Urinary bladder (tissue), 4 donors: ENCODE measurements around the gene CRYGN. TPM values are rescaled to one million over a fixed set of nuclear protein-coding genes. Genes with fewer than 3 reads are reported as not detected.

Experiments
- DNase-seq: peaks from one replicate; pipeline ENCODE4 v3.0.0-alpha.2; 2015; ENCODE audit errors: extremely low spot score
- H3K27ac ChIP-seq: one replicate; pipeline ENCODE4 v1.5.1; 2013; ENCODE audit warnings: low read depth, mild to moderate bottlenecking, moderate library complexity
- H3K36me3 ChIP-seq: one replicate; pipeline ENCODE4 v1.6.1; 2013; ENCODE audit warnings: mild to moderate bottlenecking, moderate library complexity; ENCODE audit not compliant: insufficient read depth
- H3K4me1 ChIP-seq: one replicate; pipeline ENCODE4 v1.6.1; 2013; ENCODE audit warnings: mild to moderate bottlenecking, moderate library complexity; ENCODE audit not compliant: insufficient read depth
- H3K4me3 ChIP-seq: one replicate; pipeline ENCODE4 v1.5.1; 2013; ENCODE audit warnings: low read depth, low read length
- WGBS: extraction: QIAGEN DNeasy Blood & Tissue Kit; methylation state at CpG from one replicate; pipeline ENCODE4 v1.1.7; 2013; 5-methylcytosine and 5-hydroxymethylcytosine counted together
- polyA plus RNA-seq: library from polyadenylated mRNA; stranded (reverse); fragments of 200-250 nt; gene quantifications from one replicate; pipeline ENCODE4 v1.2.3, GENCODE V29; 2013
- total RNA-seq: library from RNA; depleted of rRNA; stranded (reverse); fragments of >200 nt; gene quantifications from one replicate; pipeline ENCODE4 v1.2.3, GENCODE V29; 2014
- donor health status: healthy with polysubstance abuse.
- donor health status: healthy.

The CRYGN gene
- total and polyA plus RNA-seq, 2 donors: 0.16 to 0.67 TPM

DNA sequence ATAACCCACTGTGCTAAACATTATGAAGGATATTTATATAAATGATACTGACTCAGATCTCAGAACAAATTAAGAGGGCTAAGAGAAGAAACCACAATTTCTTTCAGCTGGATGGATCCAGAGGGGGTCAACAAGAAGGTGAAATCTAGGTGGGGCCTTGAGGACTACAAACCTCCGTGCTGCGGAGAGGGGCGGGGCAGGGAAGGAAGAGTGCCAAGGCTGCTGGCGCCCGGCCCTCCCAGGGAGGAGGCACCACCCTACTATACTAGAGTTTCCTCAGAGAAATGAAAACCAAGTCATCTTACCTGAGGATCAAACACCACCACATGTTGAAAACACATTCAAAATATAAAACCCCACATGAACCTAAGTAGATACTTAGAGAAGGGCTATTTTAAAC lies 29.3 kb upstream of the CRYGN start:
- no peak for DNase-seq
- Histone ChIP-seq H3K4me1 (peaks cover 2% of the 10 kb centered on the region), H3K4me3 (no peak overlapping the region), H3K36me3 (peaks cover 3% of the 10 kb centered on the region), H3K27ac (no peak overlapping the region)
- 65% methylated on average over 5 of the region's 5 CpGs for WGBS

DNA sequence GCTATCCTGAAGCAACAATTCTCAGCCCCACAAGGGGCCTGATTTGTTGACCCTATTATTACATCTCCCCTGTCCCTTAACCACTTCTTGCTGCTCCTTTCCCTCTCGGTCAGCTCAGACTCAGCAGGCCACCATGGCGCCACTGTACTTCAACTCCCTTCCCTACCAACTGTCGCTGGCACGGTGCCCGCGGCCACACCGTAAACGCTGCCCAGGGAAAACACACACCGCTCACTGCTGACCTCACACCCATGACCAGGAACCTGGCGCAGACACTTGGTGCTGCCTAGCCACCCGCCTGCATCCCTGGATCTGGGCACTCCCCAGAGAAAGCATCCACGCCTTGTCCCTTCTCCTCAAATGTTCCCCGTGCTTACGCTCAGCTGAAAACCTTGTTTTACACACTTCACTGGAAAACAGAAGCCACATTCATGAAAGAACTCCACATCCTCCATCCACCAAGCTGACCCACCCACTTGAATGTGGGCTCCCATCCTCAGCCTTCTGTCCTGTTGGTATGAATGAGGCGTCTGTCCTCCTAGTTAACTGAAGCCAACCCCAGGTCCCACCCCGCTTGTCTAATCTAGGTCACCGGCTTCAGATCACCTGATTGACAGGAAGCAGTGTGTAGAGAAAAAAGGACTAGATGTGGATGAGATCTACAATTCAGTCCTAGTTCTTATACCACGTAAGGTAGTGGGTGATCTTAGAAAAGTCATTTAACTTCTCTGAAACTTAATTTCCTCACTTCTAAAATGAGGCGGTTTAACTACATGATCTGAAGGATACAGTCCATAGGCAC lies 28.5 kb upstream of the CRYGN start:
- no peak overlapping the region for H3K27ac ChIP-seq
- peaks cover 2% of the 10 kb centered on the region for H3K4me1 ChIP-seq
- H3K36me3 ChIP-seq: peaks cover 3% of the 10 kb centered on the region
- no peak overlapping the region for H3K4me3 ChIP-seq
- WGBS: 90% methylated on average over 19 of the region's 19 CpGs
- DNase-seq: no peak

DNA sequence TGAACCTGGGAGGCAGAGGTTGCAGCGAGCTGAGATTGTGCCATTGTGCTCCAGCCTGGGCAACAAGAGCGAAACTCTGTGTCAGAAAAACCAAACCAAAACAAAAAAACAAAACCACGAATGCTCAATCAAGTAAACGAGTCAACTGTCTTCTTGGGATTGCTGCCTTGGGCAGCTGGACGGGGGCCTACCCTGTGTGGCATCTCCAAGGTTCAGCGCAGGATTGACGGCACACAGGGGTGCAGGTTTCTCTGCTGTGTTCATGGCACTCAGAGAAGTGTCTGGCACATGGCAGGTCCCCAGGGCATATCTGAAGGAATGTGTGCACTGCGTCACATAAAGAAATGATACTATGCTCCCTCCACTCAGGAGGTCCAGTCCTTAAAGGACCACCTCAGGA lies 25.2 kb upstream of the CRYGN start:
- Histone ChIP-seq H3K4me1 (peaks cover 2% of the 10 kb centered on the region), H3K4me3 (no peak overlapping the region), H3K36me3 (peaks cover 3% of the 10 kb centered on the region), H3K27ac (no peak overlapping the region)
- no peak for DNase-seq
- WGBS: 96% methylated on average over 8 of the region's 8 CpGs

DNA sequence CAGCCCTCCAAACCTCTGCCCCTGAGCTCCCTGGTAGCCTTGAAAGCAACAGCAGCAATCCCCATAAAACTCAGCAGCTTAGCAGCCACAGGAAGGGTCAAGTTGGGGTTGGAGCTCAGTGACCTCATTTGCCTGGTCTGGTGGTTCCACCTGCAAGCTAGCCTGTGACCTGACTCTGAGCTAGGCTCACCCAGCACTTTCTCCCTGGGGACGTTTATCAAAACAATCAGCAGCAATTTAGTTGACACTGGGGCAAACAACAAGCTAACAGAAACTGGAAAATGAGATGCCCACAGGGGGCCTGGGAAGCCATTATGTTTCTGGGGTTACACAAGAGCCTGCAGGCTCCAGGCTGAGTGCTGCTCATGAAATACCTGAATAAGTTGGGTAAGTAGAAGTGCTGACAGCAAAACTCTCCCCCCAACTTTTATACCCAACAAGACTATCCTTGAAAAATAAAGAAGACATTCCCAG lies 22.4 kb upstream of the CRYGN start:
- Histone ChIP-seq H3K36me3 (peaks cover 3% of the 10 kb centered on the region), H3K4me3 (no peak overlapping the region), H3K27ac (no peak overlapping the region), H3K4me1 (no peaks in the 10 kb centered on the region)
- DNase-seq: no peak
- 73% methylated on average over 1 of the region's 1 CpG for WGBS

DNA sequence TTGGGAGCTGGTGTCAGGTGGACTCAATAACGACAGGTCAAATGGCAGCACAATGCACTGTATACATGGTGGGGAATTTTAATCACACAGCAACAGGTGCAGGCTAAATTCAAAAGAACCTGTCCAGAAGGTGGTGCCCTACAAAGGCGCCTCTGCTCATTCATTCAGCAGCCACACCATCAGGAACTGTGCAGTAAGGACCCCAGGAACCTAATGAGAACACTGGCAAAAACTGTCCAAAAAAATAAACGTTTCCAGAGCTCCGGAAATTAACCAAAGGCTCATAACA lies 21.9 kb upstream of the CRYGN start:
- H3K27ac ChIP-seq: no peak overlapping the region
- H3K4me1 ChIP-seq: no peaks in the 10 kb centered on the region
- H3K36me3 ChIP-seq: peaks cover 3% of the 10 kb centered on the region
- no peak for DNase-seq
- WGBS: 66% methylated on average over 4 of the region's 4 CpGs
- no peak overlapping the region for H3K4me3 ChIP-seq

DNA sequence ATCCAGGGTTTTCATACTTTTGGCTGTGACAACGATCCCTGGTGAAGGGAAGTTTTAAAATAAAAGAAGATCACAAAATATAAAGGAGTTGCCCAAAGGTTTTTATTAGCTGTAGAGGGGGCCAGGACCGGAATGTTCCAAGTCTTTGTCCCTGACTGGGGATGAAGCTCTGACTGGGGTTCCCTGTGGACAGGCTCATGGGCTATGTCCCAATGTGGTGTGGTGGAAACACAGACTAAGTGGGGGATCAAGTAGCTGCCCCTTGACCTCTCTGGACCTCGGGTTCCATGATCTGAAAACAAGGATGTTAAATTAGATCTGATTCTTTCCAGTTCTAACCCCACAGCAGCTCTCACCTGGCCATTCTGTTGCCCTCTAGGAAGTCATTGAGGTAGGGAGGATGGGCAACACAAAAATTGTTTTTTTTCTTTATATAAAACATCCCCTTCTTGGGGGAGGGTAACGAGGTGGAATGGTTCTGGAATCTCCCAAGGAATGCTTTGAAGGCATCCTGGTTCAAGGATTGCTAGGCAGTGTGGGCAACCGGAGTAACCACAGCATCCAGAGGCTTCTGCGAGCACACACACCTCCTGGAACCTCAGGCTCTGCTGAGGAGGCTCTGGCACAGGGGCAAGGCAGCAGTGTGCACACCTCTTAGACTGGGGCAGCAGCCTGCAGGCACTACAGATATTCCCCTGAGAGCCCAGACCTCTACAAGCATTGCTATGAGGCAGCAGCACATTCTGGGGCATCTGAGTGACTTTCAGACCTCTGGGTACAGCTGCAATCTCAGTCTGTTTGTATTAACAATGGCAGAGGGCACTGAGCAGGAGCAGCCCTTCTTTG lies 21.4 kb upstream of the CRYGN start:
- Histone ChIP-seq H3K4me3 (no peak overlapping the region), H3K4me1 (no peaks in the 10 kb centered on the region), H3K27ac (no peak overlapping the region), H3K36me3 (peaks cover 2% of the 10 kb centered on the region)
- whole genome bisulfite sequencing: 73% methylated on average over 6 of the region's 6 CpGs
- DNase-seq: no peak

DNA sequence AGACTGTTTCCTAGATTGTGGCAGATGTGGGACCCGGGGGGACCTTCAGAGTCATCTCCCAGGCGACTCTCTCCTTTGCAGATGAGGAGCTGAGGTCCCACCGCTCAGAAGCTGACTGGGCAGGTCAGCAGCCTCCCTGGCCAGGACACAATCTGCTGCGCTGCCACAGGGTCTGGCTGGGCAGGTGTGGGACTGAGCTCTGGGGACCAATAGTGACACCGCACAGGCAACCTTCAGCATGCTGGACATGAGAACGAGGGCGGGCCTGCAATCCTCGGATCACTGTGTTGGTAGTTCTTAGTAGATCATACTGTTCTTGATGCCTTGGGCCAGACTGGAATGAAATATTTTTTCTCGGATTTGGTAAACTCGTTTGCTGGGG lies 20.5 kb upstream of the CRYGN start:
- no peak overlapping the region for H3K4me3 ChIP-seq
- WGBS: 39% methylated on average over 10 of the region's 10 CpGs
- no peak for DNase-seq

DNA sequence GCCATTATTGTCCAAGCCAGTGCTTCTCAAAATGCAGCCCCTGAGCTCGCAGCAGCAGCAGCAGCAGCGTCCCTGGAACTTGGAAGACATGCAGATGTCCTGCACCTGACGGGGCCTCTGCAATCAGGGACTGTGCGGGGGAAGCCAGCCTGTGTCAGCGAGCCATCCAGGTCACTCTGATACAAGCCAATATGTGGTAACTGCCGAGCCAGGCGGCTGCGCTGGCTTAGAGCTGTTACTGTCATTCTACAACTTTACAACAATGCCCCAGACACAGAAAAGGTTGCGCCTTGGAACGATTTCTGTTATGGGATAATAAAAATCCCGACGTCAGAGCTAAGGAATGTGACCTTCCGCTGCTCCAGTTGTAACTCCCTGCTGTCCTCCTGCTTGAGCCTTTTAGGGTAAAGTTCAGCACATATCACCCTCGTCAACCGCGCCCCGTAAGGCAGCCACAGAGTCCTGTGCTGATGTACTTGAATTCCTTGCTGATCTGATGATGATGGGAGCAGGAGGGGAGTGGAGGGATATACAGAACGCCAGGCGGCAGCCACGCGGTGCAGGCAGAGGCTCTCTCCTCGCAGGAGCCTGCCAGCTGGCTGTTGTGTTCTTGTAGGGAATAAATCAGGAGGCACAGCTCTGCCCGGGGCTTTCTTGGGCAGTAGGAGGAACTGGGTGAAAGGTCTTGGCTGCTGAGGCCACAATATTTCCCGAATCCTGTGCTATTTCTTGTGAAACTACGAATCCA lies 20.0 kb upstream of the CRYGN start:
- peak; percentile 72 for DNase-seq
- Histone ChIP-seq H3K4me3 (no peak overlapping the region), H3K27ac (peak overlapping the region; percentile 62), H3K36me3 (no peaks in the 10 kb centered on the region), H3K4me1 (no peaks in the 10 kb centered on the region)
- WGBS: 6% methylated on average over 25 of the region's 25 CpGs

More for the DNA sequence above, 20.5 kb upstream of the CRYGN start:
- H3K36me3 ChIP-seq: peaks cover 2% of the 10 kb centered on the region
- no peaks in the 10 kb centered on the region for H3K4me1 ChIP-seq
- H3K27ac ChIP-seq: peak overlapping the region; percentile 62

DNA sequence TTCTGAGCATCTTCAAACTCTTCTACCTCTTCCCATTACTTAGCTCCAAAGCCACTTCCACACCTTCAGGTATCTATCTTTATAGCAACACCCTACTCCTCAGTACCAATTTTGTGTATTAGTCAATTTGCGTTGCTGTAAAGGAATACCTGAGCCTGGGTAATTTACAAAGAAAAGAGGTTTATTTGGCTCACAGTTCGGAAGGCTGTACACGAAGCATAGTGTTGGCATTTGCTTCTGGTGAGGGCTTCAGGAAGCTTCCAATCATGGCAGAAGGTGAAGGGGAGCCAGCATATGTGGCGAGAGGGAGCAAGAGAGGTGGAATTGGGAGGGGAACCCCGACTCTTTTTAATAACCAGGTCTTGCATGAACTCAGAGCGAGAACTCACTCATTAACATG lies 17.6 kb upstream of the CRYGN start:
- DNase-seq: no peak
- H3K4me1 ChIP-seq: no peaks in the 10 kb centered on the region
- H3K27ac ChIP-seq: no peak overlapping the region
- 97% methylated on average over 6 of the region's 6 CpGs for WGBS
- H3K4me3 ChIP-seq: no peak overlapping the region
- H3K36me3 ChIP-seq: no peaks in the 10 kb centered on the region

DNA sequence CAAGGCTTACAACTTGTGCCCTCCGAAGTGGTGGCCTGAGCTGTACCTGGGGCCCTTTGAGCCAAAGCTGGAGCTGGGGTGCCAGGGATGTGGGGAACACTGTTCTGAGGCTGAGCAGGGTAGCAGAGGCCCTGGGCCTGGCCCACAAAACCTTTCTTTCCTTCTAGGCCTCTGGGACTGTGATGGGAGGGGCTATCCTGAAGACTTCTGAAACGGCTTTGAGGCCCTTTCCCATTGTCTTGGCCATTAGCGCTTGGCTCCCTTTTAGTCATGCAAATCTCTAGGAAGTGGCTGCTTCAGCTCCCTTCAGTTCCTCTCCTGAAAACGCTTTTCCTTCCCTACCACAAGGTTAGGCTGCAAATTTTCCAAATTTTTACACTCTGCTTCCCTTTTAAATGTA lies 16.8 kb upstream of the CRYGN start:
- no peak for DNase-seq
- Histone ChIP-seq H3K4me3 (no peak overlapping the region), H3K27ac (no peak overlapping the region), H3K4me1 (no peaks in the 10 kb centered on the region), H3K36me3 (no peaks in the 10 kb centered on the region)
- WGBS: 88% methylated on average over 4 of the region's 4 CpGs

DNA sequence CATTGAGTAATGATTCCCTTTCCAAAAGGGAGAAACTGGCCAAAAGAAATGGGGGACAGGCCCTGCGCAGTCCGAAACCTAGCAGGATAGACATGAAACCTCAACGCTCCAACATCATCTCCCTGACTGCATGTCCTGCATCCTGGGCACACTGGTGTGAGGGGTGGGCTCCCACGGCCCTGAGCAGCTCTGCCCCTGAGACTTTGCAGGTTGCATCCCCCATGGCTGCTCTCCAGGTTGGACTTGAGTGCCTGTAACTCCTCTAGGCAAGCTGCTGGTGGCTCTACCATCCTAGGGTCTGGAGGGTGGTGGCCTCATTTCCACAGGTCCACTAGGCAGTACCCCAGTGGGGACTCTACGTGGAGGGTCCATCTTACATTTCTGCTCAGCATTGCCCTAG lies 16.3 kb upstream of the CRYGN start:
- no peak overlapping the region for H3K4me3 ChIP-seq
- no peaks in the 10 kb centered on the region for H3K36me3 ChIP-seq
- 95% methylated on average over 5 of the region's 5 CpGs for WGBS
- no peak for DNase-seq
- H3K27ac ChIP-seq: no peak overlapping the region
- H3K4me1 ChIP-seq: no peaks in the 10 kb centered on the region

DNA sequence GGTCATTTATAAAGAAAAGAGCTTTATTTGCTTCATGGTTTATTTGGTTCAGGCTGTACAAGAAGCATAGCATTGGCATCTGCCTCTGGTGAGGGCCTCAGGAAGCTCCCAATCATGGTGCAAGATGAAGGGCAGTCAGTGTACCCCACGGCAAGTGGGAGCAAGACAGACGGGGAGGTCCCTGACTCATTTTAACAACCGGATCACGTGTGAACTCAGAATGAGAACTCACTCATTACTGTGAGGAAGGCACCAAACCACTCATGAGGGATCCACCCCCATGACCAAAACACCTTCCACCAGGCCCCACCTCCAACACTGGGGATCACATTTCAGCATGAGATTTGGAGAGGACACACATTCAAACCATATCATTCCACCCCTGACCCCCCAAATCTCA lies 15.7 kb upstream of the CRYGN start:
- 86% methylated on average over 4 of the region's 4 CpGs for WGBS
- no peaks in the 10 kb centered on the region for H3K36me3 ChIP-seq

DNA sequence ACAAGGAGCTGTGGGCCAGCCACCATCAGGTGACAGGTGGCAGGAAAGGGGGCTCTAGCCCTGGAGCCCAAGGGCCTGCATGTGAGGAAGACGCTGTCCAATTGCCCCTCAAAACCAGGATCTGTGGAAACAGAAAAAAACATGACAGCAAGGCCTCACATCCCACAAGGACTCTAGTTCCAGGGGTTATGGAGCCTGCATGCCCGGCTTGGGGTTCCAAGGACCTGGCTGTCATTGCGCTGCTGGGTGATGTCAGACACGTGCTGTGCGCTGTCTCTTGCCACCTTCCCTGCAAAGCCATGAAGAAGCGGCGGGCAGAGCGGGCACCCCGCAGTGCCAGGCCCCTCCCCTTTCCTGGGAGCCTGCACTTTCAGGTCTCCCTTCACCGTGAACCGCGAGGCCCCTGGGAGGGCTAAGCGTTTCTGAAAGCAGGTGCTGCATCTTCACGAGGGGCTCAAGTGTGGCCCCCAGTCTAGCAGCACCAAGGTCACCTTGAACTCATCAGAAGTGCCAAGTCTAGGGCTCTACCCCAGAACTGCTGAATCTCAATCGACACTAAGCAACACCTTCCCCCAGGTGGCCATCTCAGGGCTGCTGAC lies 15.1 kb upstream of the CRYGN start:
- no peak overlapping the region for H3K27ac ChIP-seq
- H3K4me3 ChIP-seq: no peak overlapping the region
- 91% methylated on average over 15 of the region's 15 CpGs for WGBS
- no peak for DNase-seq
- H3K4me1 ChIP-seq: no peaks in the 10 kb centered on the region
- no peaks in the 10 kb centered on the region for H3K36me3 ChIP-seq

More for the DNA sequence above, 15.7 kb upstream of the CRYGN start:
- Histone ChIP-seq H3K4me3 (no peak overlapping the region), H3K27ac (no peak overlapping the region), H3K4me1 (no peaks in the 10 kb centered on the region)
- no peak for DNase-seq
